HCT116 (cell line): ENCODE data around the gene DIAPH3.

Experiments used
- ATF3 ChIP-seq: IDR thresholded peaks from 2 replicates; pipeline ENCODE4 v1.6.1; 2012
- CEBPB ChIP-seq: IDR thresholded peaks from 2 replicates; pipeline ENCODE4 v1.6.1; 2012; ENCODE audit warnings: low read depth
- EZH2 ChIP-seq: fragments of 200-600 bp; sonication (generic); IDR thresholded peaks from 2 replicates; pipeline ENCODE4 v1.6.1; 2017; ENCODE audit warnings: antibody characterized with exemption, mixed run types
- EZH2phosphoT487 ChIP-seq: fragments of 200-600 bp; IDR thresholded peaks from 2 replicates; pipeline ENCODE4 v1.6.1; 2018; ENCODE audit warnings: antibody characterized with exemption, borderline replicate concordance
- MAX ChIP-seq: IDR thresholded peaks from 2 replicates; pipeline ENCODE4 v1.6.1; 2012
- POLR2A ChIP-seq: IDR thresholded peaks from 2 replicates; pipeline ENCODE4 v1.7.0; 2011; ENCODE audit warnings: borderline replicate concordance; ENCODE audit not compliant: insufficient read depth, insufficient read length; ENCODE audit errors: extremely low read depth
- POLR2AphosphoS5 ChIP-seq: IDR thresholded peaks from 2 replicates; pipeline ENCODE4 v1.6.1; 2011; ENCODE audit warnings: mild to moderate bottlenecking, low read depth, low read length, moderate library complexity
- SIN3A ChIP-seq: IDR thresholded peaks from 2 replicates; pipeline ENCODE4 v1.6.1; 2012; ENCODE audit warnings: low read depth
- ZNF274 ChIP-seq: fragments of 200-500 bp; sonication (Bioruptor generic); IDR thresholded peaks from 2 replicates; pipeline ENCODE4 v1.6.1; 2014; ENCODE audit warnings: mild to moderate bottlenecking, low read depth, low read length, inconsistent platforms
- TF ChIP-seq, protein P1 (sequence below), 3 experiments: fragments of 200-600 bp in 1 of 3; sonication (generic) in 1 of 3; IDR thresholded peaks in 2 of 3; conservative IDR thresholded peaks in 1 of 3; 2 replicates each; pipeline ENCODE4 v1.5.1; 2012 to 2017; ENCODE audit warnings: low read depth in 2 of 3, low read length in 2 of 3, antibody characterized with exemption in 1 of 3, borderline replicate concordance in 1 of 3, control low read depth in 1 of 3, mild to moderate bottlenecking in 1 of 3, mixed read lengths in 1 of 3, mixed run types in 1 of 3, moderate library complexity in 1 of 3; ENCODE audit not compliant: insufficient read depth in 1 of 3
- TF ChIP-seq, protein P2 (sequence below): IDR thresholded peaks from 2 replicates; pipeline ENCODE4 v1.6.1; 2012; ENCODE audit warnings: low read depth

DNA sequence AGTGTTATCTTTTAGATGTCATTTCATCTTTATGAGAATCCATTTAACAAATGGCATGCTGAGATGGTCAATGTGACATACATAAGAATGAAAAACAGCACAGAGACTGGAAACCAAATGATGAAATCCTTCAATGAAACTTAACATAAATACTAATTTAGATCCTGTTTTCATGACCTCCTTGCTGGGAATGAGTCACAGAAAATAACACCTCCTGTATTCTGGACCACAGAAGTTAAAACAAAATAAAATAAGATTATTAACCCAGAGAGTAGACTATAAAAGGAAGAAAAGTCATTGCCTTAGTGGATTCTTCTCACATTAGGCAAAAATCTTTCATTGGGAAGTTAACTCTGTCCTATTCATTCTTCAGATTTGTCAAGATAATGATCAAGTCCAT lies 1.6 kb downstream of the DIAPH3 start:
- TF ChIP-seq EZH2phosphoT487 (no peak), EZH2 (no peak), POLR2AphosphoS5 (no peak), ZNF274 (no peak), CEBPB (no peak), POLR2A (no peak), SIN3A (no peak), ATF3 (no peak), MAX (no peak)
- TF ChIP-seq, protein P1, sequence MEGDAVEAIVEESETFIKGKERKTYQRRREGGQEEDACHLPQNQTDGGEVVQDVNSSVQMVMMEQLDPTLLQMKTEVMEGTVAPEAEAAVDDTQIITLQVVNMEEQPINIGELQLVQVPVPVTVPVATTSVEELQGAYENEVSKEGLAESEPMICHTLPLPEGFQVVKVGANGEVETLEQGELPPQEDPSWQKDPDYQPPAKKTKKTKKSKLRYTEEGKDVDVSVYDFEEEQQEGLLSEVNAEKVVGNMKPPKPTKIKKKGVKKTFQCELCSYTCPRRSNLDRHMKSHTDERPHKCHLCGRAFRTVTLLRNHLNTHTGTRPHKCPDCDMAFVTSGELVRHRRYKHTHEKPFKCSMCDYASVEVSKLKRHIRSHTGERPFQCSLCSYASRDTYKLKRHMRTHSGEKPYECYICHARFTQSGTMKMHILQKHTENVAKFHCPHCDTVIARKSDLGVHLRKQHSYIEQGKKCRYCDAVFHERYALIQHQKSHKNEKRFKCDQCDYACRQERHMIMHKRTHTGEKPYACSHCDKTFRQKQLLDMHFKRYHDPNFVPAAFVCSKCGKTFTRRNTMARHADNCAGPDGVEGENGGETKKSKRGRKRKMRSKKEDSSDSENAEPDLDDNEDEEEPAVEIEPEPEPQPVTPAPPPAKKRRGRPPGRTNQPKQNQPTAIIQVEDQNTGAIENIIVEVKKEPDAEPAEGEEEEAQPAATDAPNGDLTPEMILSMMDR (IDR thresholded peaks at IDR 0.05 in 2 of 3, conservative IDR thresholded peaks at IDR 0.05 in 1 of 3; ENCODE audit: borderline replicate concordance in 1 of 3, insufficient read depth in 1 of 3, low read depth in 2 of 3, low read length in 2 of 3), result no peak
- TF ChIP-seq, protein P2, sequence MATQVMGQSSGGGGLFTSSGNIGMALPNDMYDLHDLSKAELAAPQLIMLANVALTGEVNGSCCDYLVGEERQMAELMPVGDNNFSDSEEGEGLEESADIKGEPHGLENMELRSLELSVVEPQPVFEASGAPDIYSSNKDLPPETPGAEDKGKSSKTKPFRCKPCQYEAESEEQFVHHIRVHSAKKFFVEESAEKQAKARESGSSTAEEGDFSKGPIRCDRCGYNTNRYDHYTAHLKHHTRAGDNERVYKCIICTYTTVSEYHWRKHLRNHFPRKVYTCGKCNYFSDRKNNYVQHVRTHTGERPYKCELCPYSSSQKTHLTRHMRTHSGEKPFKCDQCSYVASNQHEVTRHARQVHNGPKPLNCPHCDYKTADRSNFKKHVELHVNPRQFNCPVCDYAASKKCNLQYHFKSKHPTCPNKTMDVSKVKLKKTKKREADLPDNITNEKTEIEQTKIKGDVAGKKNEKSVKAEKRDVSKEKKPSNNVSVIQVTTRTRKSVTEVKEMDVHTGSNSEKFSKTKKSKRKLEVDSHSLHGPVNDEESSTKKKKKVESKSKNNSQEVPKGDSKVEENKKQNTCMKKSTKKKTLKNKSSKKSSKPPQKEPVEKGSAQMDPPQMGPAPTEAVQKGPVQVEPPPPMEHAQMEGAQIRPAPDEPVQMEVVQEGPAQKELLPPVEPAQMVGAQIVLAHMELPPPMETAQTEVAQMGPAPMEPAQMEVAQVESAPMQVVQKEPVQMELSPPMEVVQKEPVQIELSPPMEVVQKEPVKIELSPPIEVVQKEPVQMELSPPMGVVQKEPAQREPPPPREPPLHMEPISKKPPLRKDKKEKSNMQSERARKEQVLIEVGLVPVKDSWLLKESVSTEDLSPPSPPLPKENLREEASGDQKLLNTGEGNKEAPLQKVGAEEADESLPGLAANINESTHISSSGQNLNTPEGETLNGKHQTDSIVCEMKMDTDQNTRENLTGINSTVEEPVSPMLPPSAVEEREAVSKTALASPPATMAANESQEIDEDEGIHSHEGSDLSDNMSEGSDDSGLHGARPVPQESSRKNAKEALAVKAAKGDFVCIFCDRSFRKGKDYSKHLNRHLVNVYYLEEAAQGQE, result no peak
